Measurements from ENCODE around the gene ALS2. TPM values are rescaled to one million over a fixed set of nuclear protein-coding genes. Genes with fewer than 3 reads are reported as not detected.
"Not testable (repeated sequence)": the region's sequence is repeated elsewhere in the genome, so short reads cannot be mapped to it uniquely, and the experiment has no call there.

The ALS2 gene
- total RNA-seq, 1 donor: 27.4 TPM

DNA sequence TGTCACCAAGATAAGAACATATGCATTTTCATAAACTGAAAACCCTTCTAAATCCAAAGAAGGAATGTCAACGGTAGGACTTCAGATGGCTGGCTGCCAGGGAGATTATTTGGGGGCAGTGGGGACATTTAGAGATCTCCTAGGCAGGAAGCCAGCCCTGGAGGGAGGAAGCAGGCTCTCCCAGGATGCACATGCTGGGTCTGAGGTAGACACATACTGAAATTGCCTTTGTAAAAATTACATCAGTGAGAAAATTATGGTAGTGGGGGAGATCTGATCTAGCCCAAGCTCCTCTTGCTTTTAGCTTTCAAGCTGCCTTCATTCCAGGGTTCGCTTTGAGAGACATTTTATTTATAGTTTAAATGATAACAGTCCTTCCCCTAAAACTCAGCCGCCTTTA, 106.4 kb downstream of the ALS2 start:
- TF ChIP-seq, protein P1, sequence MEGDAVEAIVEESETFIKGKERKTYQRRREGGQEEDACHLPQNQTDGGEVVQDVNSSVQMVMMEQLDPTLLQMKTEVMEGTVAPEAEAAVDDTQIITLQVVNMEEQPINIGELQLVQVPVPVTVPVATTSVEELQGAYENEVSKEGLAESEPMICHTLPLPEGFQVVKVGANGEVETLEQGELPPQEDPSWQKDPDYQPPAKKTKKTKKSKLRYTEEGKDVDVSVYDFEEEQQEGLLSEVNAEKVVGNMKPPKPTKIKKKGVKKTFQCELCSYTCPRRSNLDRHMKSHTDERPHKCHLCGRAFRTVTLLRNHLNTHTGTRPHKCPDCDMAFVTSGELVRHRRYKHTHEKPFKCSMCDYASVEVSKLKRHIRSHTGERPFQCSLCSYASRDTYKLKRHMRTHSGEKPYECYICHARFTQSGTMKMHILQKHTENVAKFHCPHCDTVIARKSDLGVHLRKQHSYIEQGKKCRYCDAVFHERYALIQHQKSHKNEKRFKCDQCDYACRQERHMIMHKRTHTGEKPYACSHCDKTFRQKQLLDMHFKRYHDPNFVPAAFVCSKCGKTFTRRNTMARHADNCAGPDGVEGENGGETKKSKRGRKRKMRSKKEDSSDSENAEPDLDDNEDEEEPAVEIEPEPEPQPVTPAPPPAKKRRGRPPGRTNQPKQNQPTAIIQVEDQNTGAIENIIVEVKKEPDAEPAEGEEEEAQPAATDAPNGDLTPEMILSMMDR (IDR thresholded peaks at IDR 0.05; ENCODE audit: insufficient read depth, low read length): no peak
- DNase-seq (ENCODE audit: low read depth): no peak
- no peak overlapping the region for H3K4me3 ChIP-seq (ENCODE audit: low read depth, low read length)

DNA sequence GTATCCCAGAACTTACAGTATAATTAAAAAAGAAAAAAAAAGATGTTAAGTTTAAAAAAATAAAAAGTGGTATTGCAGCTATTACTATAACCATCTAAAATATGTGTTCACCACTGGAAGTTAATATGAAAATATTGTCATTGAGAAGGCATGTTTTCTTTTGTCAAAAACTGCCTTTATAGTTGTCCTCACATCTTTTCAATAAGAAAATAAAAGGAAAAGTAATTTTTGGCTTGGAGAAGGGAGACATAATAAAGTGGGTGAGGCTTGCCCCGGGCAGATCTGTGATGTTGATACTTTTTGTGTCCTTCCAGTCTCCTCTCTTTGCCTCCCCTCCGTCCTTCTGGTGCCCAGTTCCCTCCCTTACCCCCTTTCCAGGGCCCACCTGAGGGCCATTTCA, 107.2 kb downstream of the ALS2 start:
- H3K4me3 ChIP-seq (ENCODE audit: low read depth, low read length): no peak overlapping the region
- TF ChIP-seq, protein P1 (IDR thresholded peaks at IDR 0.05; ENCODE audit: insufficient read depth, low read length): no peak
- DNase-seq (ENCODE audit: low read depth): no peak

DNA sequence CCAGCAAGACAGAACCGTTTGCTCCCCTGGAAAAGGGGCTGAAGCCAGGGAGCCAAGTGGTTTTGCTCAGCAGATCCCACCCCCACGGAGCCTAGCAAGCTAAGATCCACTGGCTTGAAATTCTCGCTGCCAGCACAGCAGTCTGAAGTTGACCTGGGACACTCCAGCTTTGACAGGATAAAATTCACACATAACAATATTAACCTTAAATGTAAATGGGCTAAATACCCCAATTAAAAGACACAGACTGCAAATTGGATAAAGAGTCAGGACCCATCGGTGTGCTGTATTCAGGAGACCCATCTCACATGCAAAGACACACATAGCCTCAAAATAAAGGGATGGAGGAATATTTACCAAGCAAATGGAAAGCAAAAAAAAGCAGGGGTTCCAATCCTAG, 109.5 kb downstream of the ALS2 start:
- not testable (repeated sequence) for DNase-seq (ENCODE audit: low read depth); H3K4me3 ChIP-seq (ENCODE audit: low read depth, low read length)

DNA sequence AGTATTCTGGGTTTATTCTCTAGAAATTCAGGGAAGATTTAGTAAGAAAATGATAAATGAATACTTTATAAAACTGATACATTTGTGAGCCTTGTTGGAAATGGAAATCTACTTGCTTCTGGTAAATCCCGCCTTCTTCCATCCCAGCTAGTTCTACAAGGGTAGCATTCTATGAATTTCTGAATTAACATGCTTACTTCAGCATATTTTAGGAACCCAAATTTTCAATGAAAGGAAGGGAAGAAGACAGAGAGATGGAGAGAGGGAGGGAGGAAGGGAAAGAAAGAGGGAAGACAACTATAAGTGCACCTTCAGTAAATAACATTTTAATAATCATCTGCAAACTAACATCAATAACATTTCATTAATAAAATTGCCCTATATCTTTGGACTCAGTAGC, 110.9 kb downstream of the ALS2 start:
- DNase-seq (ENCODE audit: low read depth): no peak
- TF ChIP-seq, protein P1 (IDR thresholded peaks at IDR 0.05; ENCODE audit: insufficient read depth, low read length): no peak
- H3K4me3 ChIP-seq (ENCODE audit: low read depth, low read length): no peak overlapping the region

DNA sequence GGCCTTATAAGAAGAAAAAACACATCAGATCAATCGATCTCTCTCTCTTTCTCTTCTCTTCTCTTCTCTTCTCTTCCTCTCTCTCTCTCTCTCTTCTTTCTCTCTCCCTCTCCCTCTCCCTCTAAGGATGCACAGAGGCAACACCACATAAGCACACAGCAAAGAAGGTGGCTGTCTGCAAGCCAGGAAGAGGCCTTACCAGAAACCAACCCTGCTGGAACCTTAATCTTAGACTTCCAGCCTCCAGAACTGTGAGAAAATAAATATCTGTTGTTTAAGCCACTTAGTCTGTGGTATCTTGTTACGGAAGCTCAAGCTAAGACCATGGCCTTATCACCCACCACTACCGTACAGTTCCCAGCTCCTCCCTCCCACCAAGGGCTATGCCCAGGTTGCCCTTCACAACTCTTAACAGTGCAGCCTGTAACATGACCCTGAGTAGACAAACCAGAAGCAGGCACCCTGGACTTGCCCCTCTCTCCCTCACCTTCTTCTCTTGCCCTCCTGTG, 112.3 kb downstream of the ALS2 start:
- no peak overlapping the region for H3K4me3 ChIP-seq (ENCODE audit: low read depth, low read length)
- no peak for DNase-seq (ENCODE audit: low read depth)
- TF ChIP-seq, protein P1 (IDR thresholded peaks at IDR 0.05; ENCODE audit: insufficient read depth, low read length): no peak

DNA sequence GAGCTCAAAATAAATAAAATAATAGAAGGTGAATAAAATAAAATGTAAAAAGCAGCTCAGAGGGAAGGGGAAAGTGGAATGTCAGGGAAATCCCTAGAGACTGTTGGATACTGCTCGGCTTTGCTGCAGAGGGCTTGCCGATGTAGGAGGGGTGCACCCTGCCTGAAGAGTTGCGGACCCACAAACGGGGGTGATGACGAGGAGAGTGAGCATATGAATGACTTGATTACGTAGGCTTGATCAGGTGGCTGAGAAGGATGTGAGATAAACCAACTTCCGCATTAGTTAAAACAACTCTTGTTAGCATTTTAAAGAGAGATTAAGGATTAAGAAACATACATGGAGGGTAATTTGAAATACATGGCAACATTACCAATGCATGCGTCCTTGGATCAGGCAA, 116.4 kb downstream of the ALS2 start:
- TF ChIP-seq, protein P1 (IDR thresholded peaks at IDR 0.05; ENCODE audit: insufficient read depth, low read length): no peak
- no peak for DNase-seq (ENCODE audit: low read depth)

DNA sequence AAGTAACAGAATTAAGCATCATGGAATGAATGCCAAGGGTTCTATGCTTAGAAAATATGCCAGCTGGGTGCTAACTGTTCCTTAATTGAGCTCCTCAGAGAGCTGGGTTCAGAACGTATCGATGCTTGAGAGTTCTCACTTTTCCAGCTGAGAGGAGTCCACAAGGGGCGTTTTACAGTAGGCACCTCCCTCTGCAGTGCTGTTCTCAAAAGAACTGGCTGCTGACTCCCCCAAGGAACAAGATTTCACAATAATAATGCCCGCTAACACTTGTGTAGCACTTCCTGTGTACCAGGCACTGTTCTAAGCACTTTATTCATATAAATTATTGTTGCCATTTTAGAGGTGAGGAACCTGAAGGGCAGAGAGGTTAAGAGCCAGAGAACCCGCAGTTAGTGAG, 119.4 kb downstream of the ALS2 start:
- TF ChIP-seq, protein P1 (IDR thresholded peaks at IDR 0.05; ENCODE audit: insufficient read depth, low read length): no peak
- H3K4me3 ChIP-seq (ENCODE audit: low read depth, low read length): no peak overlapping the region
- DNase-seq (ENCODE audit: low read depth): no peak

More for the DNA sequence above, 116.4 kb downstream of the ALS2 start:
- H3K4me3 ChIP-seq (ENCODE audit: low read depth, low read length): no peak overlapping the region

All from fibroblast of the aortic adventitia (primary cell).